Fibroblast of lung (primary cell): ENCODE measurements around the gene CDHR4.

Experiments
- CTCF ChIP-seq, 2 donors: IDR thresholded peaks in 1 of 2; conservative IDR thresholded peaks in 1 of 2; 1 replicate in 1 of 2; 2 replicates in 1 of 2; pipeline ENCODE4 v1.5.1; 2011 to 2012; ENCODE audit warnings: low read length in 2 of 2, control low read depth in 1 of 2, inconsistent platforms in 1 of 2, low read depth in 1 of 2, mild to moderate bottlenecking in 1 of 2
- EZH2 ChIP-seq: IDR thresholded peaks from 2 replicates; pipeline ENCODE4 v1.5.1; 2012; ENCODE audit warnings: low read length, control low read depth, mild to moderate bottlenecking; ENCODE audit errors: missing control alignments

GRCh38 chr3:49806850-49807249 lies 7.2 kb upstream of the CDHR4 start:
- no peak for TF ChIP-seq CTCF (conservative IDR thresholded peaks at IDR 0.05 in 1 of 2, IDR thresholded peaks at IDR 0.05 in 1 of 2; ENCODE audit: low read depth in 1 of 2, low read length in 2 of 2)
- TF ChIP-seq EZH2: no peak
